Measurements from ENCODE around the gene ECT2L. TPM values are rescaled to one million over a fixed set of nuclear protein-coding genes. Genes with fewer than 3 reads are reported as not detected.

Gene ECT2L
- polyA plus RNA-seq, 2 of the 4 experiments (the other 2 are of a cell fraction), result 0.01 TPM; not detected in 1

GRCh38 chr6:138809677-138810076 lies 13.8 kb downstream of the ECT2L start:
- no peak for DNase-seq (ENCODE audit: low read depth in 1 of 2, low spot score in 1 of 2)
- ChIA-PET CTCF (no interaction called here), POLR2A (no interaction called here)
- H3K9me3 ChIP-seq, result no peaks in the 10 kb centered on the region
- WGBS (ENCODE audit: missing lambda C conversion rate), result 15% methylated on average over 3 of the region's 3 CpGs
- H3K4me1 ChIP-seq, result no peaks in the 10 kb centered on the region
- no peak overlapping the region for H3K27ac ChIP-seq
- no peak overlapping the region for H3K4me3 ChIP-seq
- no peak for ATAC-seq
- TF ChIP-seq JUNB (IDR thresholded peaks at IDR 0.05) (no peak), ESRRA (IDR thresholded peaks at IDR 0.05; ENCODE audit: borderline replicate concordance, low read length) (no peak), FOSB (CRISPR knock-in tag; IDR thresholded peaks at IDR 0.05) (no peak), BHLHE40 (IDR thresholded peaks at IDR 0.05; ENCODE audit: low read depth, low read length) (no peak), HOXA7 (CRISPR knock-in tag; IDR thresholded peaks at IDR 0.05) (no peak), MAFK (IDR thresholded peaks at IDR 0.05; ENCODE audit: partially characterized antibody) (no peak)
- FAIRE-seq, result no peak
- no peak overlapping the region for H3K4me2 ChIP-seq

GRCh38 chr6:138811866-138812265 lies 16.0 kb downstream of the ECT2L start:
- TF ChIP-seq ZNF302 (CRISPR knock-in tag; IDR thresholded peaks at IDR 0.05), result no peak
- no peak for TF ChIP-seq ATOH8 (CRISPR knock-in tag; IDR thresholded peaks at IDR 0.05; ENCODE audit: low read depth)
- TF ChIP-seq RNF2 (IDR thresholded peaks at IDR 0.05; ENCODE audit: borderline replicate concordance, low read depth), result no peak
- no peak for TF ChIP-seq ZFP36 (IDR thresholded peaks at IDR 0.05; ENCODE audit: borderline replicate concordance, partially characterized antibody)
- no peak for TF ChIP-seq NR3C1 (IDR thresholded peaks at IDR 0.05)
- no peak for TF ChIP-seq ZC3H11A (IDR thresholded peaks at IDR 0.05)
- TF ChIP-seq POLR2AphosphoS2 (conservative IDR thresholded peaks at IDR 0.05; ENCODE audit: low read length), result no peak
- no peak for TF ChIP-seq HOXB5 (CRISPR knock-in tag; IDR thresholded peaks at IDR 0.05)
- no peak for TF ChIP-seq CTCF (IDR thresholded peaks at IDR 0.05)
- TF ChIP-seq HES2 (IDR thresholded peaks at IDR 0.05), result no peak
- no peak for TF ChIP-seq JUNB (IDR thresholded peaks at IDR 0.05)
- TF ChIP-seq TFCP2L1 (CRISPR knock-in tag; IDR thresholded peaks at IDR 0.05), result no peak
- no peak for TF ChIP-seq RFX5 (IDR thresholded peaks at IDR 0.05)
- Histone ChIP-seq H3K4me1 (no peaks in the 10 kb centered on the region), H3K4me2 (no peak overlapping the region), H3K27ac (no peak overlapping the region), H3K4me3 (no peak overlapping the region), H3K9me3 (no peaks in the 10 kb centered on the region)
- 0% methylated on average over 2 of the region's 3 CpGs for WGBS (ENCODE audit: missing lambda C conversion rate)
- no peak for FAIRE-seq
- CTCF ChIA-PET, result interaction anchor here (1.0 to 1.2 kb wide), 3 partner anchors 13 to 553 kb away, joined by 3 to 7 read pairs (median 3); no protein-coding TSS in a partner anchor
- no peak for ATAC-seq
- no peak for DNase-seq (ENCODE audit: low read depth in 1 of 2, low spot score in 1 of 2)
- POLR2A ChIA-PET, result no interaction called here

- 36% methylated on average over 5 of the region's 5 CpGs for WGBS (ENCODE audit: missing lambda C conversion rate)
- H3K4me3 ChIP-seq, result no peak overlapping the region
- FAIRE-seq, result no peak
- ATAC-seq, result no peak
- ChIA-PET CTCF (interaction anchor here (0.8 to 3.9 kb wide), 5 partner anchors 8 to 547 kb away, joined by 3 to 33 read pairs (median 7); partner anchors contain the start of gene REPS1), POLR2A (no interaction called here)
- TF ChIP-seq CBX2 (IDR thresholded peaks at IDR 0.05; ENCODE audit: borderline replicate concordance, low read depth) (no peak), NR3C1 (IDR thresholded peaks at IDR 0.05) (no peak)
- no peak overlapping the region for H3K27ac ChIP-seq
- H3K4me1 ChIP-seq, result no peaks in the 10 kb centered on the region
- no peaks in the 10 kb centered on the region for H3K9me3 ChIP-seq
- no peak overlapping the region for H3K4me2 ChIP-seq
- DNase-seq (ENCODE audit: low read depth in 1 of 2, low spot score in 1 of 2), result no peak
Observed at GRCh38 chr6:138814179-138814834, 18.4 kb downstream of the ECT2L start.

Measured in A549 (cell line).